BE2C (cell line): ENCODE data around the gene COLQ.

Source experiments
- DNase-seq: peaks from one replicate; pipeline ENCODE4 v3.0.0-alpha.2; 2020
- H3K27me3 ChIP-seq: fragments of 250-450 bp; sonication (Bioruptor Pico); 2 replicates; pipeline ENCODE4 v1.5.1; 2020; ENCODE audit warnings: mild to moderate bottlenecking
- H3K36me3 ChIP-seq: fragments of 250-450 bp; sonication (Bioruptor Pico); 2 replicates; pipeline ENCODE4 v1.5.1; 2020; ENCODE audit warnings: mild to moderate bottlenecking
- H3K4me1 ChIP-seq: fragments of 250-450 bp; sonication (Bioruptor Pico); 2 replicates; pipeline ENCODE4 v1.5.1; 2020
- H3K4me3 ChIP-seq: 2 replicates; pipeline ENCODE4 v1.5.1; 2011; ENCODE audit warnings: low read depth, low read length
- H3K9me3 ChIP-seq: fragments of 250-450 bp; sonication (Bioruptor Pico); 2 replicates; pipeline ENCODE4 v1.5.1; 2020
- TF ChIP-seq, protein P1 (sequence below): IDR thresholded peaks from 2 replicates; pipeline ENCODE4 v1.5.1; 2012; ENCODE audit warnings: mild to moderate bottlenecking, low read depth, low read length

Gene COLQ

DNA sequence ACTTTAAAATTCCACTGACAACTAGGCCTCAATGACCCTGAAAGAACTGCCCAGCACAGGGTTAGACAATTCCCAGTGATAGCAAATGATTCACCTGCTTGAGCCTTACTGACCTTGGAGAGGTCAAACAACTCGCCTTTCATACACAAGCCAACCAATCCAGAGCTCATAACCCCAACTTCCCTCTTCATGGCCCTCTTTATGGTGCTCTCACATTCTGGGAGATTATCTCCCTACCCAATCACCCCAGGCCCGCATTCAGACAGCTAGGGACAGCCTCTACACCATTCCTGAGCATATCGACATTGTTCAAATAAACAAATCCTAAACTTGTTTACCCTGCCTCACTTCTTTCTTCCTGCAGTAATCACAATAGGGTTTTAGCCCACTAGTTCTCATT is 32.2 kb upstream of the COLQ start:
- no peak for DNase-seq
- Histone ChIP-seq H3K36me3 (no peaks in the 10 kb centered on the region), H3K9me3 (no peaks in the 10 kb centered on the region), H3K4me3 (no peak overlapping the region), H3K4me1 (no peaks in the 10 kb centered on the region), H3K27me3 (no peaks in the 10 kb centered on the region)
- TF ChIP-seq, protein P1, sequence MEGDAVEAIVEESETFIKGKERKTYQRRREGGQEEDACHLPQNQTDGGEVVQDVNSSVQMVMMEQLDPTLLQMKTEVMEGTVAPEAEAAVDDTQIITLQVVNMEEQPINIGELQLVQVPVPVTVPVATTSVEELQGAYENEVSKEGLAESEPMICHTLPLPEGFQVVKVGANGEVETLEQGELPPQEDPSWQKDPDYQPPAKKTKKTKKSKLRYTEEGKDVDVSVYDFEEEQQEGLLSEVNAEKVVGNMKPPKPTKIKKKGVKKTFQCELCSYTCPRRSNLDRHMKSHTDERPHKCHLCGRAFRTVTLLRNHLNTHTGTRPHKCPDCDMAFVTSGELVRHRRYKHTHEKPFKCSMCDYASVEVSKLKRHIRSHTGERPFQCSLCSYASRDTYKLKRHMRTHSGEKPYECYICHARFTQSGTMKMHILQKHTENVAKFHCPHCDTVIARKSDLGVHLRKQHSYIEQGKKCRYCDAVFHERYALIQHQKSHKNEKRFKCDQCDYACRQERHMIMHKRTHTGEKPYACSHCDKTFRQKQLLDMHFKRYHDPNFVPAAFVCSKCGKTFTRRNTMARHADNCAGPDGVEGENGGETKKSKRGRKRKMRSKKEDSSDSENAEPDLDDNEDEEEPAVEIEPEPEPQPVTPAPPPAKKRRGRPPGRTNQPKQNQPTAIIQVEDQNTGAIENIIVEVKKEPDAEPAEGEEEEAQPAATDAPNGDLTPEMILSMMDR = no peak

DNA sequence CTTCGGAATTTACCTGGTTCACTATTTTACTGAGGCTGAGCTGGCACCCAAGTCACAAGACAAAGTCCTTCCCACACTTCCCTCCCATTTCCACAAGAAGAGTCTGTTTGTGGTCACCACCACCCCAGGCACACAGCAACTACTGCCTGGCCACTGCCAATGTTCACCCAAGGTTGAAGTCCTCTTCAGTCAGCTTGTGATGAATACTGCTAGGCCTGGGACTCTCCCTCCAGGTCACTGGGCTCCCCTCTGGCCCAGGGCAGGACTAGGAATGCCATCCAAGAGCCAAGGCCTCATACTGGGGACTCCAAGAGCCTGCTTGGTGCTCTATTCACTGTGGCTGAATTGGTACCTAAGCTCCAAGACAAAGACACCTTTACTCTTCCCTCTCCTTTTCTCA is 30.4 kb upstream of the COLQ start:
- no peaks in the 10 kb centered on the region for H3K36me3 ChIP-seq
- H3K4me1 ChIP-seq = no peaks in the 10 kb centered on the region
- no peak for DNase-seq
- H3K27me3 ChIP-seq = no peaks in the 10 kb centered on the region
- TF ChIP-seq, protein P1 = no peak
- no peaks in the 10 kb centered on the region for H3K9me3 ChIP-seq
- H3K4me3 ChIP-seq = no peak overlapping the region

DNA sequence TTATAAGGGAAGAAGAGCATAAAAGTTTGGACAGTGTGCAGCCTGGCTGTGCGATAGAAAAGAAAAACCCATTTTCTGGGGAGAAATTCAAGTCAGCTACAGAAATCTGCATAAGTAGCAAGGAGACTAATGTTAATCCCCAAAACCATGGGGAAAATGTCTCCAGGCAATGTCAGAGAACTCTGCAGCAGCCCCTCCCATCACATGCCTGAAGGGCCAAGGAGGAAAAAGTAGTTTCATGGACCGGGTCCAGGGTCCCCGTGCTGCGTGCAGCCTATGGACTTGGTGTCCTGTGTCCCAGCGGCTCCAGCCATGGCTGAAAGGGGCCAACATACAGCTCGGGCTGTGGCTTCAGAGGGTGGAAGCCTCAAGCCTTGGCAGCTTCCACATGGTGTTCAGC is 28.3 kb upstream of the COLQ start:
- TF ChIP-seq, protein P1 = no peak
- H3K4me1 ChIP-seq = no peaks in the 10 kb centered on the region
- no peaks in the 10 kb centered on the region for H3K9me3 ChIP-seq
- DNase-seq = no peak
- no peaks in the 10 kb centered on the region for H3K36me3 ChIP-seq
- no peak overlapping the region for H3K4me3 ChIP-seq
- H3K27me3 ChIP-seq = no peaks in the 10 kb centered on the region

DNA sequence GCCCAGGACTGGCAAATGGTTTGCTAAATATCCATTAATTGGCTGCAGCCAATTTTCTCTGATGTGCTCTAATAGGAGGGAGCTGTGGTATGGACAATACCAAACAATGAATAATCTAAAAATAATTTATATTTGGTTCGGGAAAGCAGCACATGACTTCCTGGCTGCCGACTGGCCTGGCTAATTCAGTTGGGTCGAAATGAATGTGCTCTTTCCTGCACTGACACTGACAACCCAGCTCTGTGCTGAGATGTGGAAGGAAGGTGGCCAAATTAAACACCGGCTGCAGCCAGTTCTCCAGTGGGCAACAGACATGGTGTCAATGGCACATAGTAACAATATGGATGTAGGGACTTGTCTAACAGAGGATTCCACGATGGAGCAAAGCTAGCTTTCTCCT is 21.1 kb upstream of the COLQ start:
- Histone ChIP-seq H3K36me3 (no peaks in the 10 kb centered on the region), H3K4me1 (no peaks in the 10 kb centered on the region), H3K9me3 (no peaks in the 10 kb centered on the region), H3K4me3 (no peak overlapping the region), H3K27me3 (no peaks in the 10 kb centered on the region)
- DNase-seq = no peak
- TF ChIP-seq, protein P1 = no peak

DNA sequence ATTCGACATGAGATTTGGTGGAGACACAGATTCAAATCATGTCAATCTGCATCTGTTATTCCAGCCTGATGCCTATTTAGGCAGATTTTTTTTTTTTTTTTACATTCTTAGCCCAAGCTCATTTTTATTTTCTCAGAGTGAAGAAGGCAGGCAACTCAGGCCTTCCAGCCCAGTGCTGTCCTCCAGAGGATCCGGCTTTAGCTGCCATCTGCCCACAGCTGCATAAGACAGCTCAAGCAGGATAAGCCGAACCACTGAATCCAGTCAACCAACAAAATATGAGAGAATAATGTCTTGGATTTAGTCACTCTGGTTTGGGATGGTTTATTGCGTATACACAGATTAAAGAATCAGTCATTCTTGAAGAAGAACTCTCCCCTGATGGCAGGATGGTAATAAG is 19.9 kb upstream of the COLQ start:
- no peaks in the 10 kb centered on the region for H3K4me1 ChIP-seq
- TF ChIP-seq, protein P1 = no peak
- no peaks in the 10 kb centered on the region for H3K36me3 ChIP-seq
- DNase-seq = no peak
- no peaks in the 10 kb centered on the region for H3K9me3 ChIP-seq
- H3K27me3 ChIP-seq = no peaks in the 10 kb centered on the region
- H3K4me3 ChIP-seq = no peak overlapping the region

DNA sequence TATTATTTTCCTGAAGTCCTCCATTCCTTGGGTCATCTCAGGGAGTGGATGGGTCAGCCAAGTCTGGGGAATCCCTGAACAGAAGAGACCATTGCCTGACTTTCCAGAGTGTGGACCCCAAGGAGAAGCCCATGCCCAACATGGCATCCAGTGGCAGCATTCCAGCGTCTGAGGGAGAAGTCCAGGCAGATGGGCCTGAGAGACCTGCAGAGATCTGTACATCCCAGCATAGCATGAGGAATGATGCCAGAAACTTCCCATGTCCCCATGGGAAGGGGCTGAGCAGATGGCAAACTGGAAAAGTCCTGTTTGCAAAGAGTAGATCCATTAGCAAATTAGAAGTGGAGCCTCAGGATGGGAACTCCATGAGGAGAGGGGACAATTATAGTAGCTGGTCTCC is 17.6 kb upstream of the COLQ start:
- Histone ChIP-seq H3K4me1 (no peaks in the 10 kb centered on the region), H3K36me3 (no peaks in the 10 kb centered on the region), H3K27me3 (no peaks in the 10 kb centered on the region), H3K9me3 (no peaks in the 10 kb centered on the region), H3K4me3 (no peak overlapping the region)
- DNase-seq = no peak
- TF ChIP-seq, protein P1 = no peak
